ENCODE data around the gene DNAAF2.

The DNAAF2 gene

DNA sequence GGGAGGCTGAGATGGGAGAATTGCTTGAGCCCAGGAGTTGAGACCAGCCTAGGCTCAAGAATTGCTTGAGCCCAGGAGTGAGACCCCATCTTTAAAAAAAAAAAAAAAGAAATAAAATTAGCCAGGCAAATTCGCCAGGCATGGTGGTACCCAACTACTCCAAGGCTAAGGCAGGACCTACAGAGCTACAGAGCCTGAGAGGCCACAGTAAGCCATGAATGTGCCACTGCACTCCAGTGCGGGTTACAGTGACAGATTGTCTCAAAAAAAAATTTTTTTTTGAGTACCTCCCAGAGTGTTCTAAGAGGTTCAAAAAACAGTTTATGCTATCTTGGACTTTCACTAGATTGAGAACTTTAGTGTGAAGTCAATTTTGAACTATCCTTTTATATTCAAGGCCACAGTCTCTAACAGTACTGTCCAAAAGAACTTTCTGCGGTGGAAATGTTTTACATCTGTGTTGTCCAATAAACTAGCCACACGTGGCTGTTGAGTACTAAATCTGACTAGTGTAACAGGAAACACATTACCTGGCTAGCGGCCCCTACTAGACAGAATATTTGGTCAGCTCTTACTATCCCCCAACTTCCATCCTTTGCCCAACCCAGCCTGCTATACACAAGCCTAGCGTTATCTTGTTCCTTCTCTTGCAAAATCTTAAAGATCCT lies 17.1 kb downstream of the DNAAF2 start:
- TF ChIP-seq, protein P1, sequence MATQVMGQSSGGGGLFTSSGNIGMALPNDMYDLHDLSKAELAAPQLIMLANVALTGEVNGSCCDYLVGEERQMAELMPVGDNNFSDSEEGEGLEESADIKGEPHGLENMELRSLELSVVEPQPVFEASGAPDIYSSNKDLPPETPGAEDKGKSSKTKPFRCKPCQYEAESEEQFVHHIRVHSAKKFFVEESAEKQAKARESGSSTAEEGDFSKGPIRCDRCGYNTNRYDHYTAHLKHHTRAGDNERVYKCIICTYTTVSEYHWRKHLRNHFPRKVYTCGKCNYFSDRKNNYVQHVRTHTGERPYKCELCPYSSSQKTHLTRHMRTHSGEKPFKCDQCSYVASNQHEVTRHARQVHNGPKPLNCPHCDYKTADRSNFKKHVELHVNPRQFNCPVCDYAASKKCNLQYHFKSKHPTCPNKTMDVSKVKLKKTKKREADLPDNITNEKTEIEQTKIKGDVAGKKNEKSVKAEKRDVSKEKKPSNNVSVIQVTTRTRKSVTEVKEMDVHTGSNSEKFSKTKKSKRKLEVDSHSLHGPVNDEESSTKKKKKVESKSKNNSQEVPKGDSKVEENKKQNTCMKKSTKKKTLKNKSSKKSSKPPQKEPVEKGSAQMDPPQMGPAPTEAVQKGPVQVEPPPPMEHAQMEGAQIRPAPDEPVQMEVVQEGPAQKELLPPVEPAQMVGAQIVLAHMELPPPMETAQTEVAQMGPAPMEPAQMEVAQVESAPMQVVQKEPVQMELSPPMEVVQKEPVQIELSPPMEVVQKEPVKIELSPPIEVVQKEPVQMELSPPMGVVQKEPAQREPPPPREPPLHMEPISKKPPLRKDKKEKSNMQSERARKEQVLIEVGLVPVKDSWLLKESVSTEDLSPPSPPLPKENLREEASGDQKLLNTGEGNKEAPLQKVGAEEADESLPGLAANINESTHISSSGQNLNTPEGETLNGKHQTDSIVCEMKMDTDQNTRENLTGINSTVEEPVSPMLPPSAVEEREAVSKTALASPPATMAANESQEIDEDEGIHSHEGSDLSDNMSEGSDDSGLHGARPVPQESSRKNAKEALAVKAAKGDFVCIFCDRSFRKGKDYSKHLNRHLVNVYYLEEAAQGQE (IDR thresholded peaks at IDR 0.05; ENCODE audit: insufficient read depth in 1 of 2, low read depth in 2 of 2, low read length in 2 of 2): no peak
- TF ChIP-seq FOXP2 (optimal IDR thresholded peaks at IDR 0.05; ENCODE audit: borderline replicate concordance, extremely low read depth, extremely low read length, insufficient read depth) (no peak), POLR2AphosphoS5 (IDR thresholded peaks at IDR 0.05; ENCODE audit: low read depth, low read length) (no peak)

DNA sequence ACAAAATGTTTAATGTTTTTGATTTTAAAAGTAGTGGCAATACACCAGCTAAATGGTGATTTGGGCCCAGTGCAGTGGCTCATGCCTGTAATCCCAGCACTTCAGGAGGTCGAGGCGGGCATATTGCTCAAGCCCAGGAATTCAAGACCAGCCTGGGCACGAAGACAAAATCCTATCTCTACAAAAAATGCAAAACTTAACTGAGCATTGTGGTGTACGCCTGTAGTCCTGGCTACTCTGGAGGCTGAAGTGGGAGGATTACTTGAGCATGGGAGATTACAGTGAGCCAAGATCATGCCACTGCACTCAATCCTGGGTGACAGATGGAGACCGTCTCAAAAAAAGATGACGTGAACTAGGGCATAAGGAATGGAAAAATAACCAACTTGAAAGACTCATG lies 19.3 kb downstream of the DNAAF2 start:
- TF ChIP-seq SIN3A (IDR thresholded peaks at IDR 0.05; ENCODE audit: borderline replicate concordance, insufficient read depth, low read length) (no peak), TAF1 (IDR thresholded peaks at IDR 0.05; ENCODE audit: borderline replicate concordance, insufficient read depth, low read length) (no peak), POLR2AphosphoS5 (IDR thresholded peaks at IDR 0.05; ENCODE audit: low read depth, low read length) (no peak)
- TF ChIP-seq, protein P1 (IDR thresholded peaks at IDR 0.05; ENCODE audit: insufficient read depth in 1 of 2, low read depth in 2 of 2, low read length in 2 of 2): no peak

DNA sequence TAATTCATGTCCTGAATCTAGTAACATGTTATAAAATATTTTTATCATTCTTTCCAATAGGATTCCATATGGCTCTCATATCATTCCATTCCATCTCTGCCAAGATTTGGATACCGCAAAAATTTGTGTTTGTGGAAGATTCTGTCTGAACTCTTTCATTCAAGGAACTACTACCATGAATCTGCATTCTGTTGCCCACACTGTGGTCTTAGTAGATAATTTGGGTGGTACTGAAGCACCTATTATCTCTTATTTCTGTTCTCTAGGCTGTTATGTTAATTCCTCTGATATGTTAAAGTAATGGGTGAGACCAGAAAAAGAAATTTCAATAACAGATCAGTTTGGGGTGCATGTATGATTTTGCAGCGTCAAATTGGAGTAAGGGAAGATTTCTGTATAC lies 20.8 kb downstream of the DNAAF2 start:
- TF ChIP-seq, protein P1 (IDR thresholded peaks at IDR 0.05; ENCODE audit: insufficient read depth in 1 of 2, low read depth in 2 of 2, low read length in 2 of 2): no peak
- no peak for TF ChIP-seq SIN3A (IDR thresholded peaks at IDR 0.05; ENCODE audit: borderline replicate concordance, insufficient read depth, low read length)

DNA sequence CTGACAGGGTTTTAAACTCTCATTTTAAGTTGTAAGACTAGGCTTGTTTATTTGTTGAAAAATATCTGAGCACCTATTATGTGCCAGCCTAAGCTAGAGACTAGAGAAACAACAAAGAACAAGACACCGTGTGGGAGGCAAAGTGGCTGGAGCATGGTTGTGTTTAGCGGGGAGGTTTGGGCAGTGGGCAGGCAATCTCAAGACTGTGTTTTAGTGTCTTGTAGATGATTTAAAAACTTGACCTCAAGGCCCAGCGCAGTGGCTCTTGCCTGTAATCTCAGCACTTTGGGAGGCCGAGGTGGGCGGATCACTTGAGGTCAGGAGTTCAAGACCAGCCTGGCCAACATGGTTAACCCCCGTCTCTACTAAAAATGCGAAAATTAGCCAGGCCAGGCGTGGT lies 22.4 kb downstream of the DNAAF2 start:
- no peak for TF ChIP-seq FOXP2 (optimal IDR thresholded peaks at IDR 0.05; ENCODE audit: borderline replicate concordance, extremely low read depth, extremely low read length, insufficient read depth)
- no peak for TF ChIP-seq SIN3A (IDR thresholded peaks at IDR 0.05; ENCODE audit: borderline replicate concordance, insufficient read depth, low read length)
- no peak for TF ChIP-seq POLR2AphosphoS5 (IDR thresholded peaks at IDR 0.05; ENCODE audit: low read depth, low read length)
- TF ChIP-seq, protein P1 (IDR thresholded peaks at IDR 0.05; ENCODE audit: insufficient read depth in 1 of 2, low read depth in 2 of 2, low read length in 2 of 2): no peak
- TF ChIP-seq TAF1 (IDR thresholded peaks at IDR 0.05; ENCODE audit: borderline replicate concordance, insufficient read depth, low read length): no peak

DNA sequence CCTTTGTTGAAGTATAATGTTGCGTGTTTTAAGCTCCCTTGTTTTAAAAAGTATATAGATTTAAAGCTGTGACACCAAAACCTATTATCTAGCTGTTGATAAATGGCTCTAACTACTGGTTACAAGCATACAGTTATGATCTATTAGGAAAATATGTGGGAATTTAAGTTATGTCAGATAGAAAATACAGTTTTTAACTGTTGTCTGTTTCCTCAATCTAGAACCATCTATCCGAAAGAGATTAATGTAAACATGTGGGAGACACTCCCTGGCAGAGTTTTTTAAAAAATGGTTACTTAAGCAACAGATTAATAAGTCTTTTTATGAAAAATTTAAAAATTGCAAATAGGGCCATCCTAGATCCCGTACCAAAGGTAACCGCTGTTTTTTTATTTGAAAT lies 22.8 kb downstream of the DNAAF2 start:
- TF ChIP-seq FOXP2 (optimal IDR thresholded peaks at IDR 0.05; ENCODE audit: borderline replicate concordance, extremely low read depth, extremely low read length, insufficient read depth) (no peak), POLR2AphosphoS5 (IDR thresholded peaks at IDR 0.05; ENCODE audit: low read depth, low read length) (no peak), TAF1 (IDR thresholded peaks at IDR 0.05; ENCODE audit: borderline replicate concordance, insufficient read depth, low read length) (no peak), SIN3A (IDR thresholded peaks at IDR 0.05; ENCODE audit: borderline replicate concordance, insufficient read depth, low read length) (no peak)
- TF ChIP-seq, protein P1 (IDR thresholded peaks at IDR 0.05; ENCODE audit: insufficient read depth in 1 of 2, low read depth in 2 of 2, low read length in 2 of 2): no peak

Data from PFSK-1 (cell line).